ENCODE measurements around the gene GET3. TPM values are rescaled to one million over a fixed set of nuclear protein-coding genes. Genes with fewer than 3 reads are reported as not detected.

The GET3 gene
- total and polyA plus RNA-seq, 2 of the 13 experiments (the other 11 are each of a cell fraction or from before 2014, with no cell fraction given), result 57.7 to 59.4 TPM

- Histone ChIP-seq H2AFZ (ENCODE audit: low read length) (no peak overlapping the region), H4K20me1 (ENCODE audit: insufficient read depth, low read length) (no peaks in the 10 kb centered on the region), H3K9me3 (ENCODE audit: low read length) (no peaks in the 10 kb centered on the region), H3K4me2 (ENCODE audit: low read depth, low read length) (no peak overlapping the region), H3K4me3 (replicated peaks in 1 of 3; ENCODE audit: insufficient read depth in 1 of 3, low read depth in 2 of 3, low read length in 3 of 3) (no peak overlapping the region), H3K79me2 (ENCODE audit: insufficient read depth, low read length) (no peaks in the 10 kb centered on the region), H3K27ac (ENCODE audit: extremely low read length, insufficient read depth, low read length) (no peak overlapping the region), H3K4me1 (ENCODE audit: insufficient read depth, low read length) (peaks cover 7% of the 10 kb centered on the region), H3K36me3 (replicated peaks in 1 of 2; ENCODE audit: control insufficient read depth in 1 of 2, insufficient read depth in 2 of 2, low read length in 2 of 2) (no peaks in the 10 kb centered on the region), H3K9ac (ENCODE audit: insufficient read depth, low read depth, low read length) (no peak overlapping the region), H3K27me3 (ENCODE audit: control insufficient read depth in 1 of 2, insufficient read depth in 2 of 2, low read length in 2 of 2) (no peaks in the 10 kb centered on the region)
- BruUV-seq (replicated peaks), result no TSS peak
- 95% methylated on average over 37 of the region's 37 CpGs for WGBS (ENCODE audit: low lambda C conversion rate)
- ChIA-PET POLR2A (no interaction called here), CTCF (ENCODE audit: low intra/inter-chr PET ratio, low total read pairs) (no interaction called here)
- DNase-seq (ENCODE audit: low spot score), result no peak
- ATAC-seq, result no peak
- no peak for FAIRE-seq
- in situ Hi-C loops (cut with HindIII; ENCODE audit: extremely low pct_ligation_motif_present, low pct_unique_long_range_greater_than_20kb), result loop anchor here (5.0 kb wide), 2 partner anchors 33 to 68 kb away; partner anchors contain the start of genes MAST1, PRDX2 and THSD8
- TF ChIP-seq ZMAT5 (CRISPR knock-in tag; IDR thresholded peaks at IDR 0.05; ENCODE audit: borderline replicate concordance, low read depth) (no peak), ATM (IDR thresholded peaks at IDR 0.05; ENCODE audit: borderline replicate concordance) (no peak)
- intact Hi-C loops (cut with micrococcal nuclease; ENCODE audit: unreplicated experiment), result no loop called here
Measured at GRCh38 chr19:12769689-12770088, 32.4 kb downstream of the GET3 start.

GRCh38 chr19:12770922-12771321, 33.6 kb downstream of the GET3 start:
- TF ChIP-seq SP1 (IDR thresholded peaks at IDR 0.05), result no peak
- no peak for TF ChIP-seq SP1 (CRISPR knock-in tag; IDR thresholded peaks at IDR 0.05)
- TF ChIP-seq DR1 (CRISPR knock-in tag; IDR thresholded peaks at IDR 0.05), result no peak
- no peak for TF ChIP-seq ZNF501 (CRISPR knock-in tag; IDR thresholded peaks at IDR 0.05)
- TF ChIP-seq HDAC6 (IDR thresholded peaks at IDR 0.05; ENCODE audit: low read depth, low read length), result no peak
- no peak for TF ChIP-seq CREM (IDR thresholded peaks at IDR 0.05)
- no peak for TF ChIP-seq CREM (CRISPR knock-in tag; IDR thresholded peaks at IDR 0.05)
- TF ChIP-seq ZBTB2 (CRISPR knock-in tag; IDR thresholded peaks at IDR 0.05; ENCODE audit: low read depth), result no peak
- TF ChIP-seq TBX2 (CRISPR knock-in tag; IDR thresholded peaks at IDR 0.05; ENCODE audit: borderline replicate concordance), result no peak
- TF ChIP-seq HOXA3 (CRISPR knock-in tag; IDR thresholded peaks at IDR 0.05), result no peak
- TF ChIP-seq TP53 (CRISPR knock-in tag; conservative IDR thresholded peaks at IDR 0.05), result no peak
- no peak for TF ChIP-seq ZNF569 (CRISPR knock-in tag; IDR thresholded peaks at IDR 0.05; ENCODE audit: borderline replicate concordance)
- no peak for TF ChIP-seq IKZF4 (CRISPR knock-in tag; IDR thresholded peaks at IDR 0.05; ENCODE audit: borderline replicate concordance, low read depth, not compliant biosample characterization)
- no peak for TF ChIP-seq E2F5 (CRISPR knock-in tag; conservative IDR thresholded peaks at IDR 0.05)
- no peak for TF ChIP-seq HHEX (CRISPR knock-in tag; IDR thresholded peaks at IDR 0.05)
- no TSS peak for BruUV-seq (replicated peaks)

More at GRCh38 chr19:12770922-12771321, 33.6 kb downstream of the GET3 start:
- Histone ChIP-seq H3K4me2 (ENCODE audit: low read depth, low read length) (no peak overlapping the region), H3K4me3 (replicated peaks in 1 of 3; ENCODE audit: insufficient read depth in 1 of 3, low read depth in 2 of 3, low read length in 3 of 3) (no peak overlapping the region), H3K27me3 (ENCODE audit: control insufficient read depth in 1 of 2, insufficient read depth in 2 of 2, low read length in 2 of 2) (no peaks in the 10 kb centered on the region), H3K27ac (ENCODE audit: extremely low read length, insufficient read depth, low read length) (no peak overlapping the region), H4K20me1 (ENCODE audit: insufficient read depth, low read length) (no peaks in the 10 kb centered on the region), H3K9ac (ENCODE audit: insufficient read depth, low read depth, low read length) (no peak overlapping the region), H3K79me2 (ENCODE audit: insufficient read depth, low read length) (no peaks in the 10 kb centered on the region), H2AFZ (ENCODE audit: low read length) (no peak overlapping the region), H3K9me3 (ENCODE audit: low read length) (no peaks in the 10 kb centered on the region), H3K36me3 (replicated peaks in 1 of 2; ENCODE audit: control insufficient read depth in 1 of 2, insufficient read depth in 2 of 2, low read length in 2 of 2) (no peaks in the 10 kb centered on the region), H3K4me1 (ENCODE audit: insufficient read depth, low read length) (peaks cover 8% of the 10 kb centered on the region)
- POLR2A ChIA-PET, result interaction anchor here (1.1 kb wide), 1 partner anchor 20 kb away, joined by 3 read pairs; the partner anchor contains the start of gene JUNB
- intact Hi-C loops (cut with micrococcal nuclease; ENCODE audit: unreplicated experiment), result no loop called here
- in situ Hi-C loops (cut with HindIII; ENCODE audit: extremely low pct_ligation_motif_present, low pct_unique_long_range_greater_than_20kb), result loop anchor here (5.0 kb wide), 1 partner anchor 66 kb away; the partner anchor contains the start of gene MAST1
- 98% methylated on average over 8 of the region's 13 CpGs for WGBS (ENCODE audit: low lambda C conversion rate)
- FAIRE-seq (no peak), DNase-seq (ENCODE audit: low spot score) (no peak), ATAC-seq (no peak)
- CTCF ChIA-PET (ENCODE audit: low intra/inter-chr PET ratio, low total read pairs), result no interaction called here

Data from HepG2 (cell line).